Frontal cortex (tissue), 4 donors: ENCODE results near the gene USO1. TPM values are rescaled to one million over a fixed set of nuclear protein-coding genes. Genes with fewer than 3 reads are reported as not detected.
"Not testable (repeated sequence)": the region's sequence is repeated elsewhere in the genome, so short reads cannot be mapped to it uniquely, and the experiment has no call there.

Experiments
- DNase-seq, 2 donors: peaks; one replicate each; pipeline ENCODE4 v3.0.0; 2012; ENCODE audit warnings: low spot score in 2 of 2
- FAIRE-seq: peaks from 2 replicates; lab custom pipeline; 2012; peaks lifted over from hg19 to GRCh38; lab: Jason Lieb, UNC
- total RNA-seq: library from RNA; depleted of rRNA; stranded (reverse); fragments of >200 nt; gene quantifications from one replicate; pipeline ENCODE4 v1.2.3, GENCODE V29; 2014
- donor health status: control.
- donor health status: control.
- donor health status: control.

Gene USO1
- 48.9 TPM for total RNA-seq

- DNase-seq, result peak; percentile 88 to 94
- FAIRE-seq, result no peak
Measured at GRCh38 chr4:75724066-75724866, at the start of gene USO1. Gene USO1, plus strand, starts transcription at chr4:75724577. Its CDS starts 243 bp downstream, at chr4:75724820.

DNA sequence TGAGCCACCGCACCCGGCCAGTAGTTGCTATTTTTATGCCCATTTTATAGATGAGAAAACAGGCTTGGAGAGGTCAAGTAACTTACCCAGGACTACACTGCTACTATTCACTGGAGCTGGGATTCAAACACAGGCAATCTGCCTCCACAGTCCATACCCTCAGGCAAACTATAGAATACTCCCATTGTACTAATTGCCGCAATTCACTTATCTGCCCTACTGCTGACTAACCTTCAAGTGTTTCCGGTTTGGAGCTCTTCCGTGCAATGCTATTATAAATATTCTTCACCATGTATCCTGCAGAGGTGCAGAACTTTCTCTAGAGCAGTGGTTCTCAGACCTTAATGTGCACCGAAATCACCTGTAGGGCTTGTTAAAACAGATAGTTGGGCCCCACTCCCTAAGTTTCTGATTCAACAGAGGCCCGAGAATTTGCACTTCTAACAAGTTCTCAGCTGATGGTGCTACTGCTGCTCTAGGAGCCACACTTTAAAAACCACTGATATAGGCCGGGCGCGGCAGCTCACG, 49.3 kb upstream of the USO1 start:
- FAIRE-seq (no peak), DNase-seq (no peak)

- DNase-seq (no peak), FAIRE-seq (no peak)
Measured at GRCh38 chr4:75678473-75678872, 45.9 kb upstream of the USO1 start.

GRCh38 chr4:75678965-75679364, 45.4 kb upstream of the USO1 start:
- DNase-seq (no peak), FAIRE-seq (no peak)

DNA sequence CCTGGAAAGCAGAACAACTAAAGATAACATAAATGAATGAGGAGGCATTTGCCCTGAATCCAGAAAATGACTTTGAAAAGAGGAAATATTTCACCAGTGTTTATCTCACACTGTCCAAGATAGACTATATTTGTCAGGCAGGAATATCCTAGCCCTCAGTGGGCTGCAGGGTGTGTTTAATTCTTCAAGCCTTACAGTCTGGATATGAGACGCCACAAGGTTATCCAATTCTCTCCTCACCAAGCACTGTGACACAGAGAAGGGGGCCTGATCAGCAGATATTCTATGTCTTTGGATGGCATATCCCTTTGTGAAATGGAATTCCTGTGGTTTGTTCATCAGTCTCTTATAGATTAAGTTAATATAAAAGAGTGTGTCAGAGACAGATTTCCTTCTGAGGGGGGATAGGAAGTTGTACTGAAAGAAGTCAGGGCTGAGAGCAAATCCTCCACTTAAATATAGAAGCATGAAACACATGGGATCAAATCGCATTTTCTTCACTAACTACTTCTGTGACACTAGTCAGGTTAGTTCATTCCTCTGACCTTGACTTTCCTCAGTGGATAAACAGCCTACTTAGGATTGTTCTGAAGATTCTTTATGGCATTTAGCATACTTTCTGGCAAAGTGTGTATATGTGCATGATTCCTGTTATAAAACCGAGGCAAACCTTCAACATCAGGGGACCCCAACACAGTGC, 44.4 kb upstream of the USO1 start:
- DNase-seq, result no peak
- FAIRE-seq, result no peak

- DNase-seq (no peak), FAIRE-seq (no peak)
Measured at GRCh38 chr4:75683482-75684155, 40.8 kb upstream of the USO1 start.

- DNase-seq (no peak), FAIRE-seq (no peak)
Measured at GRCh38 chr4:75685546-75686189, 38.7 kb upstream of the USO1 start.

GRCh38 chr4:75686346-75686745, 38.0 kb upstream of the USO1 start:
- FAIRE-seq, result no peak

DNA sequence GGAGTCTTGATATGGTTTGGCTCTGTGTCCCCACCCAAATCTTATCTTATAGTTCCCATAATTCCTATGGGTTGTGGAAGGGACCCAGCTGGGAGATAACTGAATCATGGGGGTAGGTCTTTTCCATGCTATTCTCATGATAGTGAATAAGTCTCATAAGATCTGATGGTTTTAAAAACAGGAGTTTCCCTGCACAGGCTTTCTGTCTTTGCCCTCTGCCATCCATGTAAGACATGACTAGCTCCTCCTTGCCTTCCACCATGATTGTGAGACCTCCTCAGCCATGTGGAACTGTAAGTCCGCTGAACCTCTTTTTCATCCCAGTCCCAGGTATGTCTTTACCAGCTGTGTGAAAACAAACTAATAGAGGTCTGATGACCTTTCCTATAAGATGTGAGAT, 37.3 kb upstream of the USO1 start:
- FAIRE-seq, DNase-seq: not testable (repeated sequence)

More at GRCh38 chr4:75686346-75686745, 38.0 kb upstream of the USO1 start:
- DNase-seq, result no peak

GRCh38 chr4:75692066-75692465, 32.3 kb upstream of the USO1 start:
- not testable (repeated sequence) for DNase-seq, FAIRE-seq

DNA sequence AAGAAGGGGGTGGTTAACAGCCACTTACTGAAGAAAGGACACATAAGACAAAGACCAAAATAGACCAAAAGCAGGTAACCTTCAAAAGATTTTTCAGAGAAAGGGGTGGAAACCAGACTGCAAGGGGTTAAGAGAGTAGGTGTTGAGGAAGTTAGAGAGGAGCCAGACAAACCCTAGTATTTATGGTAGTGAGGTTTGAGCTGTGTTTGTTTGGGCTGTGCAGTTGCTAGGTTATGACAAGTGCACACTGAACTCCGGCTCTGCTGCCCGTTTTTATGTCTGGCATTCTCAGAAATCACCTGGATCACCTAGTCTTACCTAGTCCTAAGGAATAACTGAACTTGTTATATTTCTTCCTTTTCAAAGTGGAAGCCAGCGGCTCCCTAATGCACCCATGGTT, 28.3 kb upstream of the USO1 start:
- FAIRE-seq (no peak), DNase-seq (no peak)

- no peak for FAIRE-seq
Measured at GRCh38 chr4:75696581-75696980, 27.8 kb upstream of the USO1 start.

DNA sequence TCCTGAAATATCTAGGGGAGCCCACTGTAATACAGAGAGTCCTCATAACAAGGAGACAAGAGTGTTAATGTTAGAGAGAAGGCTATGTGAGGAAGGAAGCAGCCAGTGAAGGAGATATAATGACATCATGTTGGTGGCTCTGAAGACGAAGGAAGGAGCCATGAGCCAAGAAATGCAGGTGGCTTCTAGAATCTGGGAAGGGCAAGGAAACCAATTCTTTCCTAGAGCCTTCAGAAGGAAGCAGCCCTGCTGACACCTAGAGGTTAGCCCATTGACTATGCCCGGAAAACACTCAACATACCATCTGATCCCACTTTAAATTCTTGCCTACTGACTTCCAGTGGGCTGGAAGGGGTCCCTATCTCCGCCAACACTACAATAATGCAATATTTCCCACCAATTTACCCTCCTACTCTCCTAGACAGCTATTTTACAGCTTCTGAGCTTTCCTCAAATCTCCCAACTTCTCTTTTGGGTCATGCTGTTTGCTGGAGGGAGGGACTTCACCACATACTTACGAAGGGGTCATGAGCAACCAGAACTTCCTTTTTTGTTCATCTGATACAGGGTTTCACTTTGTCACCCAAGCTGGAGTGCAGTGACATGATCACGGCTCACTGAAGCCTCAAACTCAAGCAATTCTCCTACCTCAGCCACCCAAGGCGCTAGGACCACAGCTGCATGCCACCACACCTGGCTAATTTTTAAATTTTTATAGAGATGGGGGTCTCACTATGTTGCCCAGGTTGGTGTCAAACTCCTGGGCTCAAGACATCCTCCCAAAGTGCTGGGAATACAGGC, 26.0 kb upstream of the USO1 start:
- DNase-seq (no peak), FAIRE-seq (no peak)

More at GRCh38 chr4:75696581-75696980, 27.8 kb upstream of the USO1 start:
- DNase-seq, result no peak

DNA sequence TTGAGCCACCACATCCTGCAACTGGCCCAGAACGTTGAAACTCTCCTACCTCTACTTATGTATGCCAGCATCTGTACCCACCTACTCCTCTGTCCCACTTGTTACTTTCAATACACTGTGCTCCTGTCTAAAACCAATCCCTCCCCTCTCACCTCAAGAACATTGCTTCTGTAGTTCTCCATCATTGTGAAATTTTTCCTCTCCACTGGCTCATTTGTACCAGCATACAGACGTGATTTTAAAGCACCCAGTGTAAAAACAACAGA, 25.5 kb upstream of the USO1 start:
- DNase-seq (no peak), FAIRE-seq (no peak)

DNA sequence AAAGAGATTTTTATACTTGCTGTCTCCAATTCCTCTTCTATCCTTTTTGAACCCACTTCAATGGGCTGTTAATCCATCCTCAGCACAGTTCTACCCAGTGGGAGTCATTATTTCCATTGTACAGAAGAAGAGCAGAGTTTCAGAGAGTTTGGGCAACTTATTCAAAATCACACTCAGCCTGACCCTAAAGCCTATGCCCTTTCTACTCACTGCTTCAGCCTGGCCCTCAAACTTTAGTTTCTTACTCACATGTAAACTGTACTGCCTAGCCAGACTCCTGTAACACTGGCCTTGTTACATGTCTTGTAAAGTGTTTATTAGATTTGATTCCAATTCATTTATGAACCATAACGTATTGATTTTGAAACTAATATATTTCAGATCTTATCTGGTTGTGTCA, 25.1 kb upstream of the USO1 start:
- no peak for DNase-seq
- no peak for FAIRE-seq

DNA sequence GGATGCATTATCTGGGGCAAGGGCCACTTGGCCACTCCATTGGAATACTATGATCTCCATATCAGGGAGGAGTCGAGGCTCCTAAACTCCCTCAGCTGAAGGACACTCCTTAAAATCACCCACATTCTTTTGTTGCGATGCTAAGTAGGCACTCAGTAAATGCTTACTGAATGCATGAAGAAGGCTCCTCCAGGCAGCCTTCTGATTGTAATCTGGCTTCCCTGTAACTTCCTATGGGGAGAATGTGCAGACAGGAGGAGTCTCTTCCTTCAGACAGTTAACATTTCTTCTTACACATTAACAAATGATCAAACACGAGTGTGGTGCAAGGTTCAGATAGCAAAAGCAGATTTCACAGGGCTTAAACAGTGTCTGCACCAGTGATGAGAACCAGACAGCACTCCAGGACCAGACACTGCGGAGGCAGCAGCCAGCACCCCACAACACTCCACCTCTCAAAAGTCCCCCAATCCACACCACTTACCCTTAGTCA, 21.4 kb upstream of the USO1 start:
- no peak for DNase-seq
- no peak for FAIRE-seq

DNA sequence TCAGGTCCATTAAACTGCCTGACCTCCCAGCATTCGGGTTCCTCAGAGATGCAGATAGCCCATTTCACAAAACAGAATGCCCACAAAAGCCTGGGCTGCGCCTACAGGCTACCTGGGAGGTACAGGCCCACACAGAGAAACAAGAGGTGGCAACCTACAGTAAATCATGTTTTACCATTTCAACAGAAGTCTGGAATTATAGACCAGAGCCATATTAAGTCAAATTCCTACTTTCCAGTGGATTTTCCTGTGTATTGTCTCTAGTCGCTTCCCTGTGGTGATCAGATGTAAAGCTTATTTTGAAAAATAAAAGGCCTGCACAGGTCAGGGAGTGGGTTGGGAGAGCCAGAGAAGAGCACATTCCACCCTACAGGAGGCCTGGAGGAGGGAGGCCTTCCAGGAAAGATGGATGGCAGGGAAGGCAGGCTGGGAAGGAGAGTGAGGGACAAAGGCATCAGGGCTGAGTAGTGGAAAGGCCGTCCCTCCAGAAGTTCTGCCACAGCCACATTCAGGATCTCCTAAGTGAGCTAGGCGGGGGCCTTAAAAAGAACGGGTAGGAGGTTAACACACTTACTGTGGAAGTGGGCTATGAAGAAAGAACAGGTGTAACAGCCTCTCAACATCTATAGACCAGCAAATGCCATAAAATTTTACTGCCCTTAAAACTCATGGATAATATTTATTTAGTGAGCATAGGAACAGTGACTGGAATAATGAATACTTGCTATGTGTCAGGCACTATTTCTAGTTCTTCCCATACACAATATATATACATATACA, 19.0 kb upstream of the USO1 start:
- FAIRE-seq (no peak), DNase-seq (no peak)

DNA sequence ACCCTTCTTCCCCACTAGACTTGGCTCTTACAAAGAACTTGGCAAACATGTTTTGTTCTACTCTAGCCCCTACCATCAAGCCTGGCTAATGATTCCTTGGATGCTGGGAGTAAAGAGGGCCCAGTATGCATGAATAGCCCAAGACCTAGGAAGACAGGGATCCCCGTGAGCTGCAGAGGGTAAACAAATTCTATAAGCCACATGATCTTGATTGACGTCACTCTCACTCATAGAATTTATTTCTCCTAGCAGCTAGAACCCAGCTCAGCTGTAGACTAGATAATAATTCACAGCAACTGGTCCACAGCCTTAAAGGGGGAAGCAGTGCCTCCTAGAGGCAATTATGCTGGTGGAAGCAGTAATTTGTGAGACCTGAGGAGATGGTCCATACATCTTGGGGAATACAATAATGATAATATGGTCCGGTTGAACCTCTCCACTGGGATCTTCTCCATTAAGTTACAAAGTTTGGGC, 16.1 kb upstream of the USO1 start:
- FAIRE-seq (no peak), DNase-seq (no peak)
